GM18502 (cell line): ENCODE measurements around the gene FOXQ1.
"Not testable (repeated sequence)": the region's sequence is repeated elsewhere in the genome, so short reads cannot be mapped to it uniquely, and the experiment has no call there.

Experiments
- ATAC-seq: cut with Tn5 transposase; IDR thresholded peaks from one replicate; pipeline ENCODE4 v1.9.1; 2021; ENCODE audit warnings: mild to moderate bottlenecking; ENCODE audit not compliant: unreplicated experiment, poor library complexity

Gene FOXQ1

GRCh38 chr6:1351381-1352008, 39.6 kb downstream of the FOXQ1 start:
- ATAC-seq = no peak

- ATAC-seq = not testable (repeated sequence)
These were observed 43.2 kb downstream of the FOXQ1 start for GRCh38 chr6:1355068-1355467.

GRCh38 chr6:1361717-1362116, 49.8 kb downstream of the FOXQ1 start:
- not testable (repeated sequence) for ATAC-seq

- ATAC-seq = no peak
These were observed 50.7 kb downstream of the FOXQ1 start for GRCh38 chr6:1362643-1363042.

GRCh38 chr6:1363298-1363697, 51.4 kb downstream of the FOXQ1 start:
- ATAC-seq = no peak

- no peak for ATAC-seq
These were observed 52.1 kb downstream of the FOXQ1 start for GRCh38 chr6:1363729-1364572.
